ENCODE measurements around the gene CCT8. TPM values are rescaled to one million over a fixed set of nuclear protein-coding genes. Genes with fewer than 3 reads are reported as not detected.
A peak's percentile ranks its signal among the peaks of the same experiment; 100 is the strongest.
"Not testable (repeated sequence)": the region's sequence is repeated elsewhere in the genome, so short reads cannot be mapped to it uniquely, and the experiment has no call there.

CCT8 gene
- polyA plus RNA-seq, 4 donors, result 219 to 267 (median 243) TPM

DNA sequence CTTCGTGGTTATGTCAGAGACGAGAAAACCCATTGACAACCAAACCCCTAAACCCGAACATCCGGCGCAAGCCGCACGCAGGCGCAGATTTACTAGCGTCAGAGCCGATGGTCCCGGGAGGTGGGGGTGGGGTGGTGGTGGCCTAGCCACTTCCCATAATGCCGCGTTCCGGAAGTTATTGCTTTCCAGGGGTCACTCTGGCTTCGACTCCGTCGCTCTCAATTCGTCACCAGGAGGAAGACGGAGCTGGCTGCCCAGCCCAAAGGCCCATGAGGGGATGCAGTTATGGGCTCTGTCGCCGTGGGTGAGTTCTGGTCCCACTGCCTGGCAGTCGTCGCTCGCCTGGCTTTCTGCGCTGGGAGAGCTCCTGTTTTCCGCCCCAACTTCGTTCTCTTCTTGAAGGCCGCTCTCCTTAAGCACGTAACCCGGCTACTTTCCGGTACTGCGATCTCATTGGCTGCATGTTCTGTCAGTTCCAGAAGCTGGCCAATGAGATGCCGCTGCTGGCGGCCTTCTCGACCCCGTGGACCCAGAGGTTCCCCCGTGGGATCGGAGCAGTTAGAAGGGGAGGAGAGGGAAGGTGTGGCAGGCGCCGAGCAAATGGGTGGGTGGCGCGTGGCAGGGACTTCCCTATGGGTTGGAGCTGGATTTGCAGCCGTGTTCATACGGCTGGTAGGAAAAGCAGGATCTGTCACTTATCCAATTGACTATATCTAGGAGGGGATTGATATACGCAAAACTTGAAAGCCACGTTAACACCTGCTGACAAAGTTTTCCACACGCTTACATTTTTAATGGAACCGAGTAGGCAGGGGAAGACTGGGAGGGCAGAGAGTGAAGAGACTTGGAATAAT is 48.7 kb downstream of the CCT8 start, which contains the start of gene USP16:
TSS of gene USP16 (plus strand) at position 195 of the 854 bp plus-strand sequence. CDS start 3,246 bp downstream, outside the sequence.
- peak; percentile 97 to 100 (median 99) for DNase-seq (ENCODE audit: low read depth in 4 of 4, low spot score in 2 of 4)

DNA sequence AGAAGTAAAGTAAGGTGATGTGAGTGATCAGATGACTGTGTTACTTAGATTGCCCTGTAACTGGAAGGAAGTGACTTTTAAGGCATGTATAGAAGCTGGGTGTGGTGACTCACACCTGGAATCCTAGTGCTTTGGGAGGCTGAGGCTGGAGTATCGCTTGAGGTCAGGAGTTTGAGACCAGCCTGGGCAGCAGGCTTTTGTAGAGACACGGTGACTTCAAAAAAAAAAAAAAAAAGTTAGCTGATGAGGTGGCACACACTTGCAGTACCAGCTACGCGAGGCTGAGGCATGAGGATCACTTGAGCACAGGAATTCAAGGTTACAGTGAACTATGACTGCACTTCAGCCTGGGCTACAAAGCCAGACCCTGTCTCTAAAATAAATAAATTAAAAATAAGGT is 51.3 kb downstream of the CCT8 start:
- no peak for DNase-seq (ENCODE audit: low read depth in 4 of 4, low spot score in 2 of 4)

- DNase-seq (ENCODE audit: low read depth in 4 of 4, low spot score in 2 of 4), result no peak
Observed at GRCh38 chr21:29018540-29018939, 54.9 kb downstream of the CCT8 start.

GRCh38 chr21:29017639-29018237 is 55.7 kb downstream of the CCT8 start:
- no peak for DNase-seq (ENCODE audit: low read depth in 4 of 4, low spot score in 2 of 4)

- not testable (repeated sequence) for DNase-seq (ENCODE audit: low read depth in 4 of 4, low spot score in 2 of 4)
Observed at GRCh38 chr21:29011236-29011635, 62.2 kb downstream of the CCT8 start.

- DNase-seq (ENCODE audit: low read depth in 4 of 4, low spot score in 2 of 4), result no peak
Observed at GRCh38 chr21:29008367-29008766, 65.1 kb downstream of the CCT8 start.

GRCh38 chr21:29007810-29008209 is 65.6 kb downstream of the CCT8 start:
- DNase-seq (ENCODE audit: low read depth in 4 of 4, low spot score in 2 of 4), result no peak

DNA sequence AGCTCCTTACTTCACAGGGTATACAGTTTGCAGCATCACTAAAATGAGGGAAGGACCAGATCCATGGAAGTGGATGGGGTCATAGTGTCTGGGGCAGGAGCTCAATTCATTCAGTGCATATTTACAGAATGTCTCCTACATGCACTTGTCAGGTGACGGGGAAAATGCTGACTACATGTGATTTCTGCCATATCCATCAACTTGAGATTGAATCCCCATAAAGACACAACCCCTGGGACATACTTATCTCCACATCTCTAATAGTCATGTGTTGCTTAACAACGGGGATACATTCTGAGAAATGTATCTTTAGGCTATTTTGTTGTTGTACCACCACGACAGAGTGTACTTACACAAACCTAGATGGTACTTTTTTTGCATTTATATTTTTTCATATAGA is 66.3 kb downstream of the CCT8 start:
- no peak for DNase-seq (ENCODE audit: low read depth in 4 of 4, low spot score in 2 of 4)

Other genes with a start within 250 kb of the CCT8 start
- gene LTN1, start 80.8 kb downstream of the CCT8 start, polyA plus RNA-seq (ENCODE audit: insufficient read length in 4 of 4), result 10 to 100 TPM; 31.0 to 40.1 (median 34.0) TPM
- gene RWDD2B, start 54.3 kb downstream of the CCT8 start, polyA plus RNA-seq (ENCODE audit: insufficient read length in 4 of 4), result 10 to 100 TPM; 16.7 to 28.5 (median 22.6) TPM
- 10 to 100 TPM; 50.7 to 60.6 (median 55.1) TPM for gene USP16, start 49.0 kb downstream of the CCT8 start, polyA plus RNA-seq (ENCODE audit: insufficient read length in 4 of 4)
- 1 to 10 TPM; 4.8 to 7.5 (median 5.7) TPM for gene MAP3K7CL, start 57.0 kb upstream of the CCT8 start, polyA plus RNA-seq (ENCODE audit: insufficient read length in 4 of 4)
- 10 to 100 TPM; 39.0 to 50.1 (median 42.7) TPM for gene BACH1, start 225.3 kb upstream of the CCT8 start, polyA plus RNA-seq (ENCODE audit: insufficient read length in 4 of 4)

Measured in left renal cortex interstitium (tissue), 4 donors.